ENCODE data around the gene MAPK1.
"Not testable (repeated sequence)": the region's sequence is repeated elsewhere in the genome, so short reads cannot be mapped to it uniquely, and the experiment has no call there.

The MAPK1 gene

DNA sequence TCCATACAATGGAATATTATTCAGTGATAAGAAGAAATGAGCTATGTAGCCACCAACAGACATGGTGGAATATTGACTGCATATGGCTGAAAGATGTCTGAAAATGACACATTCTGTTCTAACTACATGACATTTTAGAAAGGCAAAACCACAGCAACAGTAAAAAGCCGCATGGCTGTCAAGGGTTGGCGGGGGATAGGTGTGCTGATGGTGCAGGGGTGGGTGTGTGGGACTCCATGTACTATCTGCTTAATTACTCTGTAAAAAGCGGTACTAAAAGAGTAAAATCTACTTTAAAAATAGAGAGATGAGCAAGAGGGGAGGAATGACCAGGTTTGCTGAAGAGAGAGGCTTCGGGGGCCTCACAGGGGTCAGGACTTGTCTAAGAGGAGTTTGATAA, 115.2 kb downstream of the MAPK1 start:
- DNase-seq: no peak

DNA sequence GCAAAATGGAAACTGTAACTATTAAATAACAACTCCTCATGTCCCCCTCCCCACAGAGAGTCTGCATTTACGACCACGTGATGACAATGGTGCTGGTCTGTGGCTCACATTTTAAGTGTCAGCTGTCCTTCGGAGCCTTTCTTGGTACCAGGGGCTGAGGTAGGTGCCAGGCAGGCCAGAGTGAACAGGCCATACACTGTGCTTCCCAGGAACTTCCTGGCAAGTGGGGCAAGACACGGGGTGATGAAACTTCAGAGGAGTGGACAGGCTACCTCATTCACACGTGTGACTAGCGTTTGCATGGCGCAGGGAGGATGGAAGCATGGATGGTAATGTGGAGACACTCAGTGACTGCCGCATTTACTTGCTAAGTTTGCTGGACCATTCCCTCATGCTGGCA, 121.5 kb downstream of the MAPK1 start:
- no peak for DNase-seq

DNA sequence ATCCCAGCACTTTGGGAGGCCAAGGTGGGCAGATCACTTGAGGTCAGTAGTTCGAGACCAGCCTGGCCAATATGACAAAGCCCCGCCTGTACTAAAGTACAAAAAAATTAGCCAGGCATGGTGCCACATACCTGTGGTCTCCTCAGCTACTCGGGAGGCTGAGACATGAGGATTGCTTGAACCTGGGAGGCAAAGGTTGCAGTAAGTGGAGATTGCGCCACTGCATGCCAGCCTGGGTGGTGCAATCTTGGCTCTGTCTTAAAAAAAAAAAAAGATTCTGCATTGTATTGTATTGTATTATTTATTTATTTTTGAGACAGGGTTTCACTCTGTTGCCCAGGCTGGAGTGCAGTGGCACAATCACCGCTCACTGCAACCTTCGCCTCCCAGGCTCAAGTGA, 122.5 kb downstream of the MAPK1 start:
- DNase-seq: not testable (repeated sequence)

DNA sequence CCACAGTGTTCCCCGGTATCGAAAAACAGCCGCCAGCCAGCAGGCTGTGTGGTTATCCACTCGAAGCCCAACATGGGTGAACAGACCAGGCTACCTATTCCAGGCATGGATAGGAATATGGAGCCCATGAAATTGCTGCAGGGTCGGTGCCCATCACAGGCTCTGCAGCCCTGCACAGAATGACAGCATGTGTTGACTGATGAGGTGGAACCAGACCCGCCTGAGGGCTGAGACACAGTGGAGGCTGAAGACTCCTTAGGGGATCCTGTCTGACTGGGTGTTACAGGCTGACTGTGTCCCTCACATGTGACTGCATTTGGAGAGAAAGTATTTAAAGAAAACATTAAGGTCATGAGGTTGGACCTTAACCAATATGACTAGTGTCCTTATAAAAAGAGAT, 125.7 kb downstream of the MAPK1 start:
- DNase-seq: no peak

DNA sequence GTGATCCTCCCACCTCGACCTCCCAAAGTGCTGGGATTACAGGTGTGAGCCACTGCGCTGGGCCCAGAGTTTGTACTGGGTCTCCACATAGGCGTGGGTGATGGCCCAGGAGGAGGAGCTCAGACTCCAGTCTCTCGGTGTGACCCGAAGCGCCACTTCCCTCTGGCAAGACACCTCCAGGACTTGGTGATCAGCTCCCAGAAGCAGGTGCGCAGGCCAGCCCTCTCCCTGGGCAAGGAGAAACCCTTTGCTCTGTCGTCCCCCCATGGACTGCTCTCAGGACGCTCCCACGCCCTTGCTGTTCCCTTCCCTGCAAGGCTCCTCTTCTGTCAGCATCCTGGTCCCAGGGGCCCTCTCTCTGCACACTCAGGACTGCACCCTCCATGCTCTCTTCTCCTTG, 126.4 kb downstream of the MAPK1 start:
- no peak for DNase-seq

DNA sequence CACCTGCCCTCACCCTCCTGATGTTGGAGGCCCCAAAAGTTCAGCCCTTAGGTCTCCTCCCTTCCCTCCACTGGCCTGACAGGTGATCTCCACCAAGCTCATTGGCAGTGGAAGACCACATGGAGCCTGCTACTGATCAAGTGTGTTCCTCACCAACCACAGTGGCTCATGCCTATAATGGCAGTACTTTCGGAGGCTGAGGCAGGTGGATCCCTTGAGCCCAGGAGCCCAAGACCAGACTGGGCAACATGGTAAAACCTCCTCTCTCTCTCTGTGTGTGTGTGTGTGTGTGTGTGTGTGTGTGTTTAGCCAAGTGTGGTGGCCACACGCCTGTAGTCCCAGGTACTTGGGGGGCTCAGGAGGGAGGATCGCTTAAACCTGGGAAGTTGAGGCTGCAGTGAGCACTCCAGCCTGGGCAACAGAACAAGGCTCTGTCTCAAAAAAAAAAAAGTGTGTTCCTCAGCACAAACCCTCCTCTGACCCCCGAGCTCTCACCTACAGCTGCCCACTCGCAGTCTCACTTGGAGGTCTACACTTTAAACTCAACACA, 127.5 kb downstream of the MAPK1 start:
- DNase-seq: no peak

DNA sequence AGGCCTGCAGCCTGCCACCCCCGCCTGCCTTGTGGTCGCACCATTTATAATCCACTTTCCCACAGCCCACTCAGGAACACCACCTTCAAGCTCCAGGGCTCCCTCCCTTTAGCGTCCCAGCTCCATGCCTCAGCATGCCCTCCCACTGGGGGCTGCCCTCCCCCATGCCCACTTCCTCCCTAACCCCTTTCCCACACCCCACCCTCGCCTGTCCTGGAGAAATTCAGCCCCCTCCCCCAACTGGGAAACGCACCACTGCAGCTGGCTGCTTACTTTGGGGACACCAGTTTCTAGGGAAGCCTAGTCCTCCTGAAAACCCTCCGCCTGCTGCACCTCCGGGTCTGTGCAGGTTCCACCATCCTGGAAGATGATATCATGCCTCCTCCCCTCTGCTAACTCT, 128.5 kb downstream of the MAPK1 start:
- no peak for DNase-seq

DNA sequence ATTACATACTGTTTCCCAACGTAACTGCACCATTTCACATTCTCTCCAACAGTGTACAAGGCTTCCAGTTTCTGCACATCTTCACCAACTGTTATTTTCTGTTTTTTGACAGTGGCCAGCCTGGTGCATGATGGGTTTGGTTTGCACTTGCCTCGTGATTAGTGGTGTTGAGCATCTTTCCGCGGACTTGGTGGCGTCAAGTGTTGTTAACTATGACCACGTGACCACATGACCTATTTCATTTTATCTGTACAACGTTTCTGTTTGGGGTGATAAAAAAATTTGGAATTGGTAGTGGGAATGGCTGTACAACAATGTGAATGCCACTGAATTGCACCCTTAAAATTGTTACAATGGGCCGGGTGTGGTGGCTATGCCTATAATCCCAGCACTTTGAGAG, 129.4 kb downstream of the MAPK1 start:
- DNase-seq: no peak

DNA sequence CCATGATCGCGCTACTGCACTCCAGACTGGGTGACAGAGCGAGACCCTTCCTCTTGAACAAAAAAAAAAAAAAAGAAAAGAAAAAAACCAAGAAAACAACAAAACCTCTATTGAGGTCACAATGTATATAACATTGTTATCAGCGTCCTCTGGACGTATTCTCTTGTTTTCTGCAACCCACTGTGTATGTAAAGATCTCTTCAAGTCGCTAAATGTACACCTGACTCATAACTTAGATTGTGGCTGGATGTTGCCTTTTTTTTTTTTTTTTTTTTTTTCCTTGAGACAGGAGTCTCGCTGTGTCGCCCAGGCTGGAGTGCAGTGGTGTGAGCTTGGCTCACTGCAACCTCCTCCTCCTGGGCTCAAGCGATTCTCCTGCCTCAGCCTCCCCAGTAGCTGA, 130.5 kb downstream of the MAPK1 start:
- no peak for DNase-seq

DNA sequence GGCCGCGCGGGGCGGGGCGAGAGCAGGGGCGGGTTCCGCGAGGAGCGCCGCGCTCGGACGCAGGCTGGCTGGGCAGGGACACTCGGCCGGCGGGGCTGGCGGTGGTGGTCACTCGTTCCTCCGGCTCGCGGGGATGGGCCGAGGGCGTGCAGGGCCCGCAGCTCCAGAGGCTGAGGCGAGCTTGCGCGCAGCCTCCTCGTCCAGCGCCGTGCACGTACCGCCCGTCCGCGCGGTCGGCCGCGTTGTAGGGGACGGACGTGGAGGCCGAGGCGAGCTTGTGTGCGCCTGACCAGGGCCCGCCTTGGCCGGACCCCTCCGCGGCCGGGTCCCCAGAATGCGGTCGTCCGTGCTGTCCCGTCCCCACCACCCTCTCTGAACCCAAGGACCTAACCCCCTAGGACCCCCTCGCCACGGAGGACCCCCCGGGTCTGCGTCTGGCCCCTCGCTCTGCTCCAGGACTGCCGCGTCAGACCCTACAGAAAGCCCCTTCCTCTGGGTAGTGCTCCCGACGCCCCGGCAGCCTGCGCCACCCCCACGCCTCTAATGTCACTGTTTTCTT, 131.3 kb downstream of the MAPK1 start:
- DNase-seq: no peak

DNA sequence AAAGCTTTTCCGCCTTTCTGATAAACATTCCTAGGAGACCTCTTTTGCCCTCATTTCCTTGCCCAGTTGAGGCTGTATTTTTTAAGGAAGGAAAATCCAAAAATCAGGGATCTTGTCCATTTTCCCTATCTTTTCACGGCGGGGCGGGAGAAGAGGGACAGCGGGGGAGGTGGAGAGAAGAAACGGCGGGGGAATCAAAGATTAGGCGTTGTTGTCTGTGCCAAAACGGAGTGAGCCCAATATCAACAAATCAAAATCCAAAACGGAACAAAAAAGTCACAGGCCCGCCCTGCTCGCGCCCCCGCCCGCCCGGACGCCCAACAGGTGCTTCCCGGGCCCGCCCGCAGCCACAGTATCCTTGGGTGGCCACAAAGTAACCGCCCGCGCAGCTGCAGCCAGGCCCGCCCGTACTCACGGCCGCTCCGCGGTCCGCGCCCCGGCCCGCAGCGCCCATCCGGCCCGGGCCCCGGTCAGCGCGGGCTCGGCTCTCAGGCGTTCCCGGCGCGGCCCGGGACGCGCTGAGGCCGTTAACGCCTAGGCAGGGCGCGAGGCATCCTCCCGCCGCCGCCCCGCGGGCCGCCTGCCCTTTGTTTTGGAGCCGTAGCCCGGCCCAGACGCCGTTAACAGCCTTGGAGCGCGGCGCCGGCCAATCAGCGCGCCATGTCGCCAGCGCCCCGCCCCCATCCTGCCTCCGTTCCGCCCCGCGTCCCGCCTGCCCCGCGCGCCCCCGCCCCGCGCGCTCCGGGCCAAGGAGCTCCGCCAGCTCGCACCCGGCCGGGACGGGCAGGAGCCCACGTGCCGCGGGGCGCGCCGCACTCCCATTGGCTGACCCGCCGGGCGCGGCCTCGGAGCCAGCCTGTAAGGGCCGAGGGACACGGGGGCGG, 132.0 kb downstream of the MAPK1 start, which contains the start of gene YPEL1:
TSS of gene YPEL1 (minus strand) at position 595 of the 884 bp plus-strand sequence. CDS start 25,050 bp downstream, outside the sequence.
- peak; percentile 93 to 94 for DNase-seq

DNA sequence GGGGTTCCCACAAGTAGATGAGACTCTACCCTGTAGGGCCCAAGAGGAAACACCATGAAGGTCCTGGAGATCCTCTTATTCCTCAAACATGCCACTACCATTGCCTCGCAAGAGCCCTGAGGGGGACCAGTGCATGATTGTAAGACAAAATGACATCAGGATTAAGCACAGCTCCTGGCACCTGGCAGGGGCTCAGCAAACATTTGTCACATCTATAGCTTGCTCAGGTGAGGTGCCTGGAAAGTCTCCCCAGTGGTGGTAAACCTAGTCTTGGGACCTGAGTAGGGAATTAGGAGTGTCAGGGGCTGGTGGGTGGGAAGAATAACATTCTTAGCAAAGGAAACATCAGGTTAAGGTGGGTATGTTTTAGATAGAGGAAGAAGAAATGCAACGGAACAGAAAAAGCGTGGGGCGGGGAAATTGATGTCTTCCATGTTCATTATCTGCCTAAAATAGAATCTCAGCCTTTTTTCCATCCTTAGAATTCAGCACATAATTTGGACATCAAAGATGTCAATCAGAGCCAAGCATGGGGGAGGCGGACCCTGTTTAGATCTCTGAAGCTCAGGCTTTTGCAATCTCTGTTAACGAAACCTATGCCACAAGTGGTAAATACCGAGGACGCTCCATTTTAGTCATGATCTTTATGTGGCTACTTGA, 132.8 kb downstream of the MAPK1 start:
- DNase-seq: no peak

DNA sequence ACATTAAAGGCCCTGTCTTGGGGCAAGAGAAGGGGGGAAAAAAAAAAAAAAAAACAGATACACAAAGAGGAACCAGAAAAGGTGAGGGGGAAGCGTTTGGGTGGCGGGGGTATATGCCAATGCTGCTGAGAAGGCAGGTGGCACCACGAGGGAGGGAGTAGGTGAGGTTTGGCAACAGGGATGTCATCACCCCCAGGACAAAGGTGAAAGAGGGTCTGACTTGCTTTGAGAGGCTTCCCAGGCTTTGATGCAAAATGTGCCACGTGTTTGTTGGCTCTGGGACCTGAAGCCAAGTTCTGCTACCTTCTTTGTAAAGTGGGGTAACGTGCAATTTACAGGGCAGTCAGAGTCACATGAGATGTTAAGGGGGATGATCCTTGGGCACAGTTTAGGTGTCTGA, 135.9 kb downstream of the MAPK1 start:
- DNase-seq: no peak

DNA sequence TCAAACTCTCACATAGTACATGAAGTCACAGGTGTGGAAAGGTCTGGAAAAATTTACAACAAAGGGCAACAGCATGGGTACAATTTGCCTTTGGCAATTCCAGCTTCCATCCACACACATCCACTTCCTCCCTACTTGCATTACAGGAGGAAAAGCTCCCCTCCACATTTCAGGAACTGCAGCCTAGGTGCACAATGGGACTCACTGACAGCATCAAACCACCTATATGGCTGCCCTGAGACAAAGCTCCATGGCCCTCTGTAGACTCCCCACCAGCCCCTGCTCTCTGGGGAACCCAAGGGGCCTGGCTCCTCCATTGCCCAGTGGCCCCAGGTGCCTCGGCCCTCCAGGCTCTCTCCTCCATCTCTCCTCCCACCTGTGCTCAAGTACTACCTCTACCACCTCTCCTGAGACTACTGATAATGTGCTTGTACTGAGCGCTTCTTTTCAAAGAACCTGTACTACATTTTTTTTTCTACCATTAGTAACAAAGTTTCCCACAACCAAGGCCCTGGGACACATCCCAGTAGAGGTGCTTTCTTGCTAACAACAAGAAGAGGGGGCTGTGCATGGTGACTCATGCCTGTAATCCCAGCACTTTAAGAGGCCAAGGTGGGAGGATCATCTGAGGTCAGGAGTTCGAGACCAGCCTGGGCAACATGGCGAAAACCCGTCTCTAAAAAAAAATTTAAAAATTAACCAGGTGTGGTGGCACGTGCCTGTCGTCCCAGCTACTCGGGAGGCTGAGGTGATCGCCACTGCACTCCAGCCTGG, 136.7 kb downstream of the MAPK1 start:
- DNase-seq: no peak

DNA sequence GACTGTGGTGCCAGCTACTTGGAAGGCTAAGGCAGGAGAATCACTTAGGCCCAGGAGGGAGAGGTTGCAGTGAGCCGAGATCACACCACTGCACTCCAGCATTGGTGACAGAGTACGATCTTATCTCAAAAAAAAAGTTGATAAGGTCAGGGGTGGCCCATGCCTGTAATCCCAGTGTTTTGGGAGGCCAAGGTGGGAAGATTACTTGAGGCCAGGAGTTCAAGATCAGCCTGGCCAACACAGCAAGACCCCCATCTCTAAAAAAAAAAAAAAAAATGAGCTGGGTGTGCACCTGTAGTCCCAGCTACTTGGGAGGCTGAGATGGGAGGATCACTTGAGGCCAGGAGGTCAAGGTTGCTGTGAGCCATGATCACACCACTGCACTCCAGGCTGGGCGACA, 138.3 kb downstream of the MAPK1 start:
- DNase-seq: not testable (repeated sequence)

DNA sequence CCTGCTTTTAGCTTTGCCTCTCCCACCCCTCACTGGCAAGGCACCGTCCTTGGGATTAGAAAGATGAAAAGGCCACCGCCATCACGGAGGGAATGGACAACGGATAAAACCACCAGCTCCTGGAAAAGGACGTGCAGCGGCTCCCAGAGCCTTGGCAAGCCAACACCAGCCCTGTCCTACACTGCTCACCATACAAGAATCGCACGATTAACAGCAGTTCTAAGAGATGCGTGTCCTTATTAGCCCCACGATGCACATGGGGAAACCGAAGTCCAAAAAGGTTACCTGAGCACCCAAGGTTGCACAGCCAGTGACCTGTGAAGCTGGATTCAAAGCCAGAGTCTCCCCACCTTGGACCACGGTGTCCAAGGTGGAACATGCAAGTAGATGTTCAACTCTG, 139.2 kb downstream of the MAPK1 start:
- no peak for DNase-seq

DNA sequence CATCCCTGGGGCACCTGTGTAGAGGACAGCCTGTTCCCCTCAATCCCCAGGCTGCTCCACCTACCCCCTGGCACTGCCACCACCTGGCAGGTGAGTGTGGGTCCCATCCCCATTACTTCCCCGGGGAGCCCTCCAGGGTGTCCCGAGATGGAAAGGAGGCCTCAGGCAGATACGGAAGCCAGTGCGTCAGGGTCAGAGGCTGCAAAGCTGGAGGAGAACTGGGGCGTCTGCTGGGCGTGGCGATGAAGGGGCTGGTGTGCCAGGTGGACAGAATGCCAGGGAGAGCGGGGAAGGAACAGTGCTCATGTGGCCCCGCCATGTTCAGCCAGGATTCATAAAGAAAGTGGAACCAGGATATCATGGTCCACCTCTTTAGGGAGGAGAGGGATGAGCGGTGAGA, 139.7 kb downstream of the MAPK1 start:
- no peak for DNase-seq

DNA sequence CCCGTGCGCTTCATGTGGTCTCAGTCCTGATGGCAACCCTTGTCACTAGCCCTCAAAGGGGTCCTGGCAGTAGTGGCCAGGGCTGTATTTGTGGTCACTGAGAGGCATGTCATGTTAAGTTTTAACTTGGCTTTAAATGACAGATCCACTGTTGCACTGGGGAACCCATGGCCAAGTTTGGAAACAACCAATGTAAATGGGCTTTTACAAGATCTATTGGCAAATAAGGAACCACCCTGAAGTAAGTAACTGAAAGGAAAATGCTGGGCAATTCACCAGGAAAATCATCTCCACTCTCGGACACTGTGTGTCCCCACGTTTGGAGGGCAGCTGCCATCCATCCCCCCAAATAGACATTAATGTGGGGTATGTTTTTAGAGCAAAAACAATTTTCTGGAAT, 140.3 kb downstream of the MAPK1 start:
- no peak for DNase-seq

DNA sequence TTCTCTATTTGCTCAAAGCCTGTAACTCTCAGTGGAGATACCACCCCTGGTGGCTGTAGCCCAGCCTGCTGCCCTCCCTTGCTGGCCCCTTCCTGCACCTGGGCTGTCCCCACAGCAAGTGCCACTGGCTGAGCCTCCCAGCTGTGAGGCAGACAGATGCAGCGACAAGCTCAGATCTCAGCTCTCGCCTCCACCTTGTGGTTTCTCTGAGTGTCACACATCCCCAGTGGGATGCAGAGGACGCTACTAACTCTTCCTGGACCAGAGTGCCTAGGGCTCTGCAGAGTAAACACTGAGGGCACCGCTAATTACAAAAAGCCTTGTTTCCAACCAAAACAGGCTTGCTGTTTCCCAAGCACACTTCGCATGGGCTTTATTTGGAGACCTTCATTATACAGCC, 140.8 kb downstream of the MAPK1 start:
- DNase-seq: peak in 1 of 2 experiments; percentile 3

DNA sequence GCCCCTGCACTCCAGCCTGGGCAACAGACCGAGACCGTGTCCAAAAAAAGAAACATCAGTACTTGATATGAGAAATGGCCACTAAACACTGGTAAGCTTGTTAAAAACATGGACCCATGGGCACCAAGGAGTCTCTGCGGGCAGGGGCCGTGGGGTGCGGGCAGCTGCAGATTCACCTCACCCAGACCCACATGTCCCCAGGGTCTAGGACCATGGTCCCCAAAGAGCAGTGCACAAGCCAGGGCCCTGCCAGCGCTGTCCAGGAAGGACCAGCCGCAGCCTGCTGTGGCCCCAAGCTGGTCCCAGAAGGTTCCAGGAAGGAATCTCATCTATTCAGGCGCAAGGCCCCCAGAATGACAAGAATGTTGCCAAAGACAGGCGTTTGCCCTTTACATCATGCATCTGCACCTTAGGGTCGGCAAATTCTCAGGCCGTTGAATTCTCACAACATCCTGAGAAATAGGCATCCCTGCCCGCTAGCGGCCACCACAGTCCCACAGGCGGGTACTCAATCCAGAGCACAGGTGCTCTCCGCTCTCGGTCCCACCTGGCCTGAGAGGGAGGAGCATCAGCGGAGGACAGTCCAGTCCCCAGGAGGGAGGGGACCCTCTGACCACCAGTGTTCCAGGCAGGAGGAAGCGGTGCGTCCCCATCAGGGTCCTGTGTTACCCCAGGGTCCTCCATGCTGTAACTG, 141.3 kb downstream of the MAPK1 start:
- DNase-seq: no peak

DNA sequence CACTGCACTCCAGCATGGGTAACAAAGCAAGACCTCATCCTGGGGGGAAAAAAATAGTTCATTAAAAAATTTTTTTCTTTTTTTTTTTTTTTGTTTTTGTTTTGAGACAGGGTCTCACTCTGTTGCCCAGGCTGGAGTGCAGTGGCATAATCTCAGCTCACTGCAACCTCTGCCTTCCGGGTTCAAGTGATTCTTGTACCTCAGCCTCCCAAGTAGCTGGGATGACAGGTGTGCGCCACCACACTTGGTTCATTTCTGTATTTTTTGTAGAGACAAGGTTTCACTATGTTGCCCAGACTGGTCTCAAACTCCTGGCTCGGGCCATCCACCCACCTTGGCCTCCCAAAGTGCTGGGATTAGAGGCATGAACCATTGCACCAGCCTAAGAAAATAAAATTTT, 142.9 kb downstream of the MAPK1 start:
- DNase-seq: not testable (repeated sequence)

DNA sequence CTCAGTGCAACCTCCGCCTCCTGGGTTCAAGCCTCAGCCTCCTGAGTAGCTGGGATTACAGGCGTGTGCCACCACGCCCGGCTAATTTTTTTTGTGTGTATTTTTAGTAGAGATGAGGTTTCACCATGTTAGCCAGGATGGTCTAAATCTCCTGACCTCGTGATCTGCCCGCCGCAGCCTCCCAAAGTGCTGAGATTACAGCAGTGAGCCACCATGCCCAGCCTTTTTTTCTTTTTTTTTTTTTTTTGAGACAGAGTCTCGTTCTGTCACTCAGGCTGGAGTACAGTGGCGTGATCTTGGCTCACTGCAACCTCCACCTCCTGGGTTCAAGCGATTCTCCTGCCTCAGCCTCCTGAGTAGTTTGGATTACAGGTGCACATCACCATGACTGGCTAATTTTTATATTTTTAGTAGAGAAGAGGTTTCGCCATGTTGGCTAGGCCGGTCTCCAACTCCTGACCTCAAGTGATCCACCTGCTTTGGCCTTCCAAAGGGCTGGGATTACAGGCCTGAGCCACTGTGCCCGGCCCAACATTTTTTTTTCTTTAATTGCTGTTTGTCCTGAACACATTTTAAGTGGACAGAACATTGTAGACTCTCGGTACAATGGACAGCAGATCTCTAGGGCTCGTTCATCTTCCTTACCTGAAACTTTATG, 146.1 kb downstream of the MAPK1 start:
- not testable (repeated sequence) for DNase-seq

All from stimulated activated CD4-positive, alpha-beta T cell treated with anti-CD3 and anti-CD28 coated beads, Interleukin-4, amount 100 ng/mL, for 4 hours (primary cell).